HG03457 (cell line): ENCODE data around the gene KLHL22.
"Not testable (repeated sequence)": the region's sequence is repeated elsewhere in the genome, so short reads cannot be mapped to it uniquely, and the experiment has no call there.

ENCODE experiments used
- ATAC-seq: cut with Tn5 transposase; IDR thresholded peaks from one replicate; pipeline ENCODE4 v1.9.1; 2021; ENCODE audit warnings: moderate number of reproducible peaks; ENCODE audit not compliant: unreplicated experiment

KLHL22 gene

DNA sequence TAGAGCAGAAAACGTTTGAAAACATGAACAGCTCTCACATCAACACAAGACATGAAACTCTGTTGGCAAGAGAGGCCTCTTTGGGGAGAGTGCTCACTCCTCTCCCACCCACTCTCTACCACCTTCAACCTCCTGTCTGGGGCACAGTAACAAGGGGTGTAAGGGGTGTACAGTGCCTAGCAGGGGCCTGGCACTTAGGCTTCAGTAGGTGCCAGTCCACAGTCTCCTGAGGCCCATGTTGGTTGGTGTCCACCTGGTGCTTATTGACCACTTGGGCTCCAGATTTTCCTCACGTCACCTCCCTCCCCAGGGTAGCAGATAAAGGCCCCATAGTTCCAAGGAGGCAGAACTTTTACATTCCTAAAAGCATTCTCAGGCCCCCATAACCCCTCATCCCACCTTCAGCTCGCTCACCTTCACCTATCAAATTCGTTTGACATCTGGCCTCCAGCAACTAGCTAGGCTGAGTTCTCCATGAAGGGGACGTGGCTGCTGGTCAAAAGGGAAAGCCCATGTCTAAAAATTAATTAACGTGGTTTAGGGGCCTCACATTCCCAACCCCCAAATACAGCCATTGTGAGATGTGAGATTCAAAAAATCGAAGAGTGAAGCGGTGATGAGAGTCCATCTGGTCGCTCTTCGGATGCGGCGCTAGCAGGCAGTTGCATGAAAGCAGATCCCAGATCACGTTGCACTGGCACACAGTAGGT is 11.1 kb upstream of the KLHL22 start:
- no peak for ATAC-seq

GRCh38 chr22:20504293-20504922 is 8.8 kb upstream of the KLHL22 start:
- not testable (repeated sequence) for ATAC-seq

GRCh38 chr22:20503816-20504215 is 8.2 kb upstream of the KLHL22 start:
- no peak for ATAC-seq

- ATAC-seq = no peak
Observed at GRCh38 chr22:20499769-20500168, 4.2 kb upstream of the KLHL22 start.

GRCh38 chr22:20498913-20499312 is 3.3 kb upstream of the KLHL22 start:
- no peak for ATAC-seq

- ATAC-seq = no peak
Observed at GRCh38 chr22:20497426-20497825, 1.8 kb upstream of the KLHL22 start.

DNA sequence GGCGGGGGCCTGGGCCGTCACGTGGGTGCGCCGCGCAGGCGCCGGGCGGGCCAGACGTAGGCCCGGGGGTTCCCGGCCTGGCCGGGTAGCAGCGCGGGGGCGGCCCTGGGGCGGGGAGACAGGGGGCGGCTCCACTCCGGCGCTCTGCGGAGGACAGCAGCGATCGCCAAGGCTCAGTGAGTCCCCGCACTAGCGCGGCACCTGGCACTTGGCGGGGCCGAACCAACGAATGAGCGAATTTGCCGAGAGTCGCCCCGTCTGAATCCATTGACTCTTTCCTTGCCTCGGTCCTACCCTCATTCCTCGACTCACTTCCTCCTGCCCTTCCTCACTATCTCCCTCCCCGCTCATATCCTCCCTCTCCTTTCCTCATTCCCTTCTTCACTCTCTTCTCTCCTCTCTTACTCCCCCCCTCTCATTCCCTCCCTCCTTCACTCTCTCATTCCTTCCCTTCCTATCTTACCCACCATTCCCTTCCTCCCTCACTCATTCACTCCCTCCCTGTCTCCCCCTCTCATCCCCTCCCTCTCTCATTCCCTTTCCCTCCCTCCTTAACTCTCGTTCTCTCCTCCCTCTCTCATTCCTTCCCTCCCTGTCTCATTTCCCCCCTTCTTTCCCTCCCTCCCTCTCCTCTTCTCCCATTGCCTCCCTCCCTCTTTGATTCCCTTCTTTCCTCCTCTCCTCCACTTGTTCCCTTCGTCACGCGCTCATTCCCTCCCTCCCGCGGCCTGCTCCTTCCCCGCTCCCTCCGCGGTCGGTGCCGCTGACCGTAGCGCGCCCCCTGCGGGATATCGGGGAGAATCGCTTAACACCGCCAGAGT is 476 bp upstream of the KLHL22 start:
- peak; percentile 58 for ATAC-seq

DNA sequence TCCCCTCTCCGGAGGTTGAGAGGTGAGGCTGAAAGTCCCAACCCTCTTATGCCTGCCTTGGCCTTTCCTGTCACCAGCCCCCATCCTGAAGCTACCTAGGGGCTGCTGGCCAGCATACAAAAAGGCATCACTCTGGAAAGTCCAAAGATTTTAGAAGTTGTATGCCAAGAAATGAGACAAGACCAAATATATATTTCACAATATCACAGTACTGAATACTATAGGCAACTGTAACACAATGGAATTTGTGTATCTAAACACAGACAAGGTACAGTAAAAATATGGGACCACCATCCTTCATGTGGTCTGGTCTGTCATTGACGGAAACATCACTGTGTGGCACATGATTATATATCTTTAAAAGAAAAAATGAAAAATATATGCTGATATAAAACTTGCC is 4.2 kb downstream of the KLHL22 start:
- ATAC-seq = no peak

DNA sequence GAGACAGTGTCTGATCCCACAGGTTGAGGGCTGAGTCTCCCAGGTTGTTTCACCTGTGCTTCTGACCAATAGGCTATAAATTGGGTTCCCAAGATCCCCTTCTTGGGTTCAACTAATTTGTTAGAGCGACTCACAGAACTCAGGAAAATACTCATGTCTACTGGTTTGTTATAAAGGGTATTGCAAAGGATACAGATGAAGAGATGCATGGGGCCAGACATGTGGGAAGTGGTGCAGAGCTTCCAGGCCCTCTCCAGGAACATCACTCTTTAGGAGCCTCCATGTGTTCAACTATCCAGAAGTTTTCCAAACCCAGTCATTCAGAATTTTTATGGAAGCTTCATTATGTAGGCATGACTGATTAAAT is 4.7 kb downstream of the KLHL22 start:
- no peak for ATAC-seq

GRCh38 chr22:20490183-20490940 is 5.2 kb downstream of the KLHL22 start:
- no peak for ATAC-seq

- ATAC-seq = no peak
Observed at GRCh38 chr22:20488946-20489345, 6.6 kb downstream of the KLHL22 start.

GRCh38 chr22:20487715-20488114 is 7.9 kb downstream of the KLHL22 start:
- ATAC-seq = no peak

DNA sequence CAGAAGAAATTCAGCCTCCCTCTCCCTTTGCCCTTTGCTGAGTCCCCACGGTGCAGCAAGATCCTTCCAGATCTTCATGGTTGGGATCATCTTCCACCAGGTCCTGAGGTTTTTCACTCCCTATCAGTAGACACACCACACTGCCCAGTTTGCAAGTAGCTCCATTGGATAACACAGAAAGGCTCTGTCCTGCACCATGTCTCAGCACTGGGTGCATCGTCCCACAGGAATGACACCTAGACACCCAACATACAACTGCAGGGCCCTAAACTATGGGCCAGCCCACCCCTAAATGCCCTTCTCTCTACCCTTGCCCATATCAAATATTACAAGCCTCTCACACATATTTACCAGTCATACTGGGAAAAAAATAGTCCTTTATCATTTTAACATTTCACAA is 9.4 kb downstream of the KLHL22 start:
- ATAC-seq = no peak

- no peak for ATAC-seq
Observed at GRCh38 chr22:20484948-20485683, 10.5 kb downstream of the KLHL22 start.

DNA sequence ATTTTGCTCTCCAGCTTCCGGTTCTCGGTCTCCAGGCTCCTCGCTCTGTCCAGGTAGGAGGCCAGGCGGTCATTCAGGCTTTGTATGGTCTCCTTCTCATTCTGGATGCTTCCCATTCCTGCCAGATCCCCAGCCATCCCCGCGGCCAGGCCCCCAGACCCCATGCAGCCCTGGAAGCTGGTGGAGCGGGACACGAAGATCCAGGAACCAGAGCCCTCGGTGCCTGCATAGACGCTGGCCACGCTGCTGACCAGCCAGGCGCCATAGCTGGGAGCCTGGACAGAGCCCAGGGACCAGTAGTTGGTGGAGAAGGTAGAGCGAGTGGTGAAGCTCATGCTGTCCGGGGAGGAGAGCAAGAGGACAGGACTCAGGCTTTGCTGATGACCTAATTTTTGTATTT is 11.8 kb downstream of the KLHL22 start:
- no peak for ATAC-seq

GRCh38 chr22:20483143-20483506 is 12.5 kb downstream of the KLHL22 start:
- not testable (repeated sequence) for ATAC-seq

DNA sequence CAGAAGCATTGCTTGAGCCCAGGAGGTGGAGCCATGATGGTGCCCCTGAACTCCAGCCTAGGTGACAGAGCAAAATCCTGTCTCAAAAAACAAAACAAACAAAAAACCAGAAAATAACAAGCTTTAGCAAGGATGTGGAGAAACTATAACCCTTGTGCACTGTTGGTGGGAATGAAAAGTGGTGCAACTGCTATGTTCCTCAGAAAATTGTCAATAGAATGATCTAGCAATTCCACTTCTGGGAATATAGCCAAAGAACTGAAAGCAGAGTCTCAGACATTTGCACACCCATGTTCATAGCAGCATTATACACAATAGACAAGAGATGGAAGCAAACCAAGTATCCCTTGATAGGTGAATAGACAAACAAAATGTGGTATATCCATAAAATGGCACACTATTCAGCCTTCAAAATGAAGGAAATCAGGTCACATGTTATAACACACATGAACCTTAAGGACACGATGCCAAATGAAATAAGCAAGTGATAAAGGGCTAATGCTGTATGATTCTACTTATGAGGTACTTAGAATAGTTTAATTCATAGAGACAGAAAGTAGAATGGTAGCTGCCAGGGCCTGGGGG is 15.9 kb downstream of the KLHL22 start:
- no peak for ATAC-seq

- not testable (repeated sequence) for ATAC-seq
Observed at GRCh38 chr22:20478059-20478458, 17.5 kb downstream of the KLHL22 start.

GRCh38 chr22:20475569-20475968 is 20.0 kb downstream of the KLHL22 start:
- not testable (repeated sequence) for ATAC-seq

- no peak for ATAC-seq
Observed at GRCh38 chr22:20475115-20475436, 20.5 kb downstream of the KLHL22 start.
